Measurements from ENCODE around the gene MTRF1L. TPM values are rescaled to one million over a fixed set of nuclear protein-coding genes. Genes with fewer than 3 reads are reported as not detected.
"Not testable (repeated sequence)": the region's sequence is repeated elsewhere in the genome, so short reads cannot be mapped to it uniquely, and the experiment has no call there.

The MTRF1L gene
- total RNA-seq, 2 experiments from 2014 or later = 16.9 to 20.1 TPM

- POLR2A ChIA-PET = interaction anchor here (0.6 to 2.7 kb wide), 3 partner anchors 15 to 1981 kb away, joined by 4 to 9 read pairs (median 5); partner anchors contain the start of gene FBXO5
- DNase-seq = no peak
- Mint-ChIP-seq H3K36me3 (peaks cover 34% of the 10 kb centered on the region), H3K4me3 (peak overlapping the region; percentile 35), H3K27me3 (no peaks in the 10 kb centered on the region), H3K27ac (no peak overlapping the region), H3K9me3 (peaks cover 5% of the 10 kb centered on the region), H3K4me1 (ENCODE audit: low read depth) (peaks cover 52% of the 10 kb centered on the region)
- CTCF ChIA-PET = interaction anchor here (0.9 to 1.2 kb wide), 2 partner anchors 9 to 17 kb away, joined by 3 read pairs; partner anchors contain the start of gene FBXO5
- intact Hi-C loops (cut with micrococcal nuclease) = loop anchor here (5.0 kb wide), 1 partner anchor 818 kb away; no protein-coding TSS in a partner anchor
These were observed 2.3 kb downstream of the MTRF1L start for GRCh38 chr6:153000243-153000642.

DNA sequence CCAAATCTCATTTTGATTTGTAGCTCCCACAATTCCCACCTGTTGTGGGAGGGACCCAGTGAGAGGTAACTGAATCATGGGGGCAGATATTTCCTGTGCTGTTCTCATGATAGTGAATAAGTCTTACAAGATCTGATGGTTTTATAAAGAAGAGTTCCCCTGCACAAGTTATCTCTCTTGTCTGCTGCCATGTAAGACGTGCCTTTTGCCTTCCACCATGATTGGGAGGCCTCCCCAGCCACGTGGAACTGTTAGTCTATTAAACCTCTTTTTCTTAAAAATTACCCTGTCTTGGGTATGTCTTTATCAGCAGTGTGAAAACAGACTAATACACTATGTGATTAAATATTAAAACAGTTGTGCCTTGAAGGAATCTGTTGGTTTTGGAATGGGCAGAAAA, 3.0 kb downstream of the MTRF1L start:
- H3K36me3 Mint-ChIP-seq = peaks cover 34% of the 10 kb centered on the region
- CTCF ChIA-PET; DNase-seq; intact Hi-C loops (cut with micrococcal nuclease); H3K9me3 Mint-ChIP-seq; H3K27me3 Mint-ChIP-seq: not testable (repeated sequence)
- H3K27ac Mint-ChIP-seq = peak overlapping the region; percentile 57
- peak overlapping the region; percentile 29 for H3K4me3 Mint-ChIP-seq
- POLR2A ChIA-PET = interaction anchor here (0.9 to 1.1 kb wide), 2 partner anchors 14 to 15 kb away, joined by 3 to 5 read pairs; no protein-coding TSS in a partner anchor
- H3K4me1 Mint-ChIP-seq (ENCODE audit: low read depth) = peaks cover 52% of the 10 kb centered on the region

DNA sequence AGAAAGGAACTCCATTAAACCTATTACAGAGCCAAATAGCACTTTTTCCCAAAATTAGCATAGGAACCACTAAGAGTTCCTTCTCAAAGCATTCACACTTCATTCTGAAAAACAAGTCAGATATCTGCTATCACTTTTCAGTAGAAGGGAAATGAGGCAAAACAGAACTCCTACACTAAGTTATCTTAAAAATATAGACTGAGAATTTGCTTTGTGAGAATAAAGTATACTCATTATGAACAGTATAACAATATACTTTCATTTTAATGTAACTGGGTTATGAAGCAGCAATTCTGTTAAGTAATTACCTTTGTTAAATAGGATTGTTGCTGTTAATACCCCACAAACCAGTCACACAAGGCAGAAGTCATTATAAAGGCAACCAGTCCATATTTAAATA, 8.7 kb downstream of the MTRF1L start:
- H3K27me3 Mint-ChIP-seq = no peaks in the 10 kb centered on the region
- CTCF ChIA-PET = no interaction called here
- no peaks in the 10 kb centered on the region for H3K9me3 Mint-ChIP-seq
- intact Hi-C loops (cut with micrococcal nuclease) = no loop called here
- peak overlapping the region; percentile 90 for H3K27ac Mint-ChIP-seq
- H3K4me1 Mint-ChIP-seq (ENCODE audit: low read depth) = peaks cover 43% of the 10 kb centered on the region
- DNase-seq = no peak
- peak overlapping the region; percentile 20 for H3K4me3 Mint-ChIP-seq
- POLR2A ChIA-PET = no interaction called here
- peaks cover 39% of the 10 kb centered on the region for H3K36me3 Mint-ChIP-seq

GRCh38 chr6:152993431-152993830, 9.1 kb downstream of the MTRF1L start:
- no peak for DNase-seq
- POLR2A ChIA-PET = no interaction called here
- H3K27ac Mint-ChIP-seq = peak overlapping the region; percentile 90
- no peaks in the 10 kb centered on the region for H3K9me3 Mint-ChIP-seq
- peaks cover 40% of the 10 kb centered on the region for H3K4me1 Mint-ChIP-seq (ENCODE audit: low read depth)
- peaks cover 39% of the 10 kb centered on the region for H3K36me3 Mint-ChIP-seq
- no peaks in the 10 kb centered on the region for H3K27me3 Mint-ChIP-seq
- CTCF ChIA-PET = no interaction called here
- intact Hi-C loops (cut with micrococcal nuclease) = no loop called here
- peak overlapping the region; percentile 20 for H3K4me3 Mint-ChIP-seq

GRCh38 chr6:152986978-152987377, 15.5 kb downstream of the MTRF1L start:
- intact Hi-C loops (cut with micrococcal nuclease) = no loop called here
- H3K36me3 Mint-ChIP-seq = peaks cover 31% of the 10 kb centered on the region

DNA sequence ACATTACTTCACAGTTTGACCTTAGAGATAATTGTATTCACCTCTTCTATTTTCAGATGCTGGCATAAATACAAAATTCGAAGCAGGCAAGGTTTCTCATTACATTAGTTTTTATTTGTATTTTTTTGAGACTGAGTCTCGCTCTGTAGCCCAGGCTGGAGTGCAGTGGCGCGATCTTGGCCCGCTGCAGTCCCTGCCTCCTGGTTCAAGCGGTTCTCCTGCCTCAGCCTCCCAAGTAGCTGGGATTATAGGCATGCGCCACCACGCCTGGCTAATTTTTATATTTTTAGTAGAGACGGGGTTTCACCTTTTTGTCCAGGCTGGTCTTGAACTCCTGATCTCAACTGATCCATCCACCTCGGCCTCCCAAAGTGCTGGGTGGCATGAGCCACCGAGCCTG, 17.2 kb downstream of the MTRF1L start:
- intact Hi-C loops (cut with micrococcal nuclease) = loop anchor here (2.0 kb wide), 1 partner anchor 1594 kb away; the partner anchor contains the start of gene ZBTB2
- H3K4me1 Mint-ChIP-seq (ENCODE audit: low read depth) = peaks cover 24% of the 10 kb centered on the region
- H3K27me3 Mint-ChIP-seq, H3K9me3 Mint-ChIP-seq, DNase-seq, CTCF ChIA-PET: not testable (repeated sequence)
- H3K4me3 Mint-ChIP-seq = peak overlapping the region; percentile 66
- peaks cover 41% of the 10 kb centered on the region for H3K36me3 Mint-ChIP-seq
- H3K27ac Mint-ChIP-seq = peak overlapping the region; percentile 56
- POLR2A ChIA-PET = interaction anchor here (1.0 to 1.5 kb wide), 3 partner anchors 14 to 16 kb away, joined by 3 to 5 read pairs (median 4); no protein-coding TSS in a partner anchor

More at GRCh38 chr6:152986978-152987377, 15.5 kb downstream of the MTRF1L start:
- no peaks in the 10 kb centered on the region for H3K9me3 Mint-ChIP-seq
- H3K4me1 Mint-ChIP-seq (ENCODE audit: low read depth) = peaks cover 22% of the 10 kb centered on the region
- ChIA-PET POLR2A (no interaction called here), CTCF (no interaction called here)
- no peaks in the 10 kb centered on the region for H3K27me3 Mint-ChIP-seq
- peak overlapping the region; percentile 14 for H3K27ac Mint-ChIP-seq
- H3K4me3 Mint-ChIP-seq = no peak overlapping the region
- DNase-seq = no peak

DNA sequence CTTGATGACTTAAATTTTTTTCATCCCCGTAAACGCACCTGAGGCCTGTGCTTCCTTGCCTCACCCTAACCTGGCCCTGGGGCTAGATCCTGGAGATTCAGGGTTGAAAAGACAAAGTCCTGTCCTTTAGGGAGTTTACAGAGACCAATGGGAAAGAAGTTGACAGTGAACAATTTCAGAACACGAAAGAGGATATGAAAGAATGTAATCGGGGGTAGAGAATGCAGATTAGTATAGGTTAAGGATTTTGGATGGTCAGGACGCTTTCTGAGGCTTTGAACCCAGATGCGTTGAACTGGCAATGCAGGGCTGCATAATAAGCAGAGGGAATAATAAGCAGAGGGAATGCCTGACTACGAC, 18.0 kb downstream of the MTRF1L start:
- intact Hi-C loops (cut with micrococcal nuclease) = loop anchor here (2.0 to 5.0 kb wide), 8 partner anchors 682 to 1748 kb away; partner anchors contain the start of genes SCAF8 and ZBTB2
- Mint-ChIP-seq H3K4me3 (peak overlapping the region; percentile 97), H3K27me3 (no peaks in the 10 kb centered on the region), H3K9me3 (no peaks in the 10 kb centered on the region), H3K36me3 (peaks cover 43% of the 10 kb centered on the region), H3K27ac (peak overlapping the region; percentile 100), H3K4me1 (ENCODE audit: low read depth) (peaks cover 30% of the 10 kb centered on the region)
- ChIA-PET POLR2A (interaction anchor here (1.0 to 1.5 kb wide), 2 partner anchors 15 to 17 kb away, joined by 4 to 5 read pairs; no protein-coding TSS in a partner anchor), CTCF (no interaction called here)
- no peak for DNase-seq

DNA sequence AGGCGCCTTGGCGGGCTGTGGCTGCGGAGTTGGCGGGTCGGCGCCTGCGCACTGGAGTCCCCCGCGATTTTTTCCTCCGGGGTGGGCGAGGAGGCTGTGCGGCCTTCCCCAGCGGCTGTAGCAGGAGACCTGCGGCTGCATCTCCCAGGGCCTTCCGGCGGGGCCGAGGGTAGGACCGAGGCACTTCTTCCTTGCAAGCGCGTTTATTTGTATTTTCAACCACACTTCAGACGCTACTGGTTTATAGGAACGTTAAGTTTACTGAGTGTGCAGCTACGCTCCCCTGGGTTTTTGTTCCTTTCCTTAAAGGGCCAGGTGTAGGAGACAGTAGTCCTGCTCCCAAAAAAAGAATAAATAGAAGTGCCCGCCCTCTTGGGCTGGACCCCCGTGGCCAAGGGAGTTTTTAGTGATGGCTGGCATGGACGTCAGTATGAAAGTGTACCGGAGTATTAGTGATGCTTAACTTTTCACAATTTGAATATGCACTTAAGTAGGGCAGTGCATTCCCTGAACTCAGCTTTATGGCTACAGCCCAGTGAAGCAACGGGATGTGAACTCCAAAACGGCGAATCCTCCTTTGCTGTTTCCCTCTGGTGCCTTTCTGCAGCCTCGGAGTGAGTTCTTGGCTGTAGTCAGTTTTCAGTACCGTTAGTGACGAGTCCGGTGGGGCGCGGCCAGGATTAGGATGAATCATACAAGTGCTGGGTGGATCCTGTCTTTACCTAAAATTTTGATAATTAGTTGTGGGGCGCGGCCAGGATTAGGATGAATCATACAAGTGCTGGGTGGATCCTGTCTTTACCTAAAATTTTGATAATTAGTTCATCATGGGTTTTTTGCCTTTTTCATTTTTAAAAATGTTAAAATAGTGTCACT, 18.6 kb downstream of the MTRF1L start:
- peak; percentile 90 for DNase-seq
- no peaks in the 10 kb centered on the region for H3K9me3 Mint-ChIP-seq
- peak overlapping the region; percentile 97 for H3K4me3 Mint-ChIP-seq
- intact Hi-C loops (cut with micrococcal nuclease) = loop anchor here (2.0 to 5.0 kb wide), 10 partner anchors 41 to 1748 kb away; partner anchors contain the start of genes RMND1, SCAF8 and ZBTB2
- peaks cover 46% of the 10 kb centered on the region for H3K36me3 Mint-ChIP-seq
- peak overlapping the region; percentile 100 for H3K27ac Mint-ChIP-seq
- POLR2A ChIA-PET = interaction anchor here (1.0 to 1.4 kb wide), 5 partner anchors 11 to 1594 kb away, joined by 3 to 9 read pairs (median 5); partner anchors contain the start of gene MTRF1L
- CTCF ChIA-PET = interaction anchor here (1.1 to 1.4 kb wide), 3 partner anchors 8 to 36 kb away, joined by 3 to 7 read pairs (median 3); no protein-coding TSS in a partner anchor
- H3K27me3 Mint-ChIP-seq = no peaks in the 10 kb centered on the region
- peaks cover 33% of the 10 kb centered on the region for H3K4me1 Mint-ChIP-seq (ENCODE audit: low read depth)

GRCh38 chr6:152982904-152983636, 19.4 kb downstream of the MTRF1L start, which contains the start of gene FBXO5:
Gene FBXO5, minus strand, starts transcription at chr6:152983041. Its CDS starts 82 bp downstream, at chr6:152982959.
- no peaks in the 10 kb centered on the region for H3K9me3 Mint-ChIP-seq
- H3K36me3 Mint-ChIP-seq = peaks cover 53% of the 10 kb centered on the region
- POLR2A ChIA-PET = interaction anchor here (0.7 to 1.4 kb wide), 5 partner anchors 10 to 1593 kb away, joined by 3 to 9 read pairs (median 3); partner anchors contain the start of gene MTRF1L
- intact Hi-C loops (cut with micrococcal nuclease) = loop anchor here (2.0 to 5.0 kb wide), 9 partner anchors 42 to 1749 kb away; partner anchors contain the start of genes RMND1 and SCAF8
- H3K4me3 Mint-ChIP-seq = peak within 1 kb of the TSS; percentile 97
- H3K27ac Mint-ChIP-seq = peak within 1 kb of the TSS; percentile 100
- CTCF ChIA-PET = interaction anchor here (1.1 to 1.4 kb wide), 3 partner anchors 8 to 35 kb away, joined by 3 to 7 read pairs (median 3); no protein-coding TSS in a partner anchor
- DNase-seq = peak; percentile 98
- no peaks in the 10 kb centered on the region for H3K27me3 Mint-ChIP-seq
- peaks cover 38% of the 10 kb centered on the region for H3K4me1 Mint-ChIP-seq (ENCODE audit: low read depth)

DNA sequence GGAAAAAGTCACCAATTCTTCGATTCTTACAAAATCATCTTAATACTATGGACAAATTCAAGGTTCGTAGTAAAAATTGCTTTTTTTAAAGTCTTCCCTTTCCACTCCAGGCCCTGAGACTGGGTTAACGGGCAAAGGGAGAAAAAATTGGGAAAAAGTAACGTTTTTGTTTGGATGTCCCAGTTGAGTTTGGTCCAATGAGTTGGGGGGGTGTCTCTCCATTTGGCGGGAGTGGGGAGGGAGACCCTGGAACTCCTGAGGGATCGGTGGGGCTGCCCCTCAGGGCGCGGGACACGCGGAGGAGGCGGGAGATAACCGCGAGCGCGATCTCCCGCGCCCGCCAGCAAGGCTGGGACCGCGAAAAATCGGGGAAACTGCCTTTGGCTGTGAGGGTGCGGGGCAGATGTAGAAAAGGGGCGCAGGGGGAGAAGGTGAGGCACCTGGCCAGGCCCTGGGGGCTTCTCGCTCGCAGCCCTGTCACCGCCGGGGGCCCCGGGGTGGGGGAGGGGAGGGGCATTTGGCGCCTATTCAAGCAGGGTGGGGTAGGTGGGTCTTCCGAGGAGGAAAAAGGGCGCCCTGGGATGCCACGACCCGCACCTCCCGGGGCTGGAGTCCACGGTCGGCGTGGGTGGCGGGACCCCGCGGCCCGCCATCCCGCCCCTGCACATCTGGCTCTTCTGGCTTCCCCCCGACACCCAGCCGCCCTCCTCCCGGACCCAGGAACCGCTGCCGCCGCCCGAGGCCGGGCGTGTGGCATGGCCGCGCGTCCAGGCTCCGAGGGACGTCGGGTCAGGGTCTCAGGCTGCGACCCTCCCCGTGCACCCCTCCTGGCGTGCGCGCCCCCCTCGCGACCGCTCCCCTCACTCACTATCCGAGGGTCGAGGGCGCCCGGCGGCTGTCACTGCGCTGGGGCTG, 20.3 kb downstream of the MTRF1L start:
- Mint-ChIP-seq H3K4me1 (ENCODE audit: low read depth) (peaks cover 37% of the 10 kb centered on the region), H3K36me3 (peaks cover 60% of the 10 kb centered on the region), H3K27me3 (no peaks in the 10 kb centered on the region), H3K9me3 (no peaks in the 10 kb centered on the region), H3K27ac (peak overlapping the region; percentile 100), H3K4me3 (peak overlapping the region; percentile 97)
- POLR2A ChIA-PET = interaction anchor here (0.7 to 1.4 kb wide), 5 partner anchors 9 to 1592 kb away, joined by 3 to 9 read pairs (median 3); partner anchors contain the start of gene MTRF1L
- intact Hi-C loops (cut with micrococcal nuclease) = loop anchor here (1.0 to 5.0 kb wide), 10 partner anchors 21 to 1750 kb away; partner anchors contain the start of genes RMND1 and SCAF8
- DNase-seq = peak; percentile 39
- CTCF ChIA-PET = interaction anchor here (1.3 to 1.4 kb wide), 2 partner anchors 9 to 19 kb away, joined by 3 read pairs; no protein-coding TSS in a partner anchor
